Stimulated activated CD8-positive, alpha-beta memory T cell treated with anti-CD3 and anti-CD28 coated beads, Interleukin-7, amount 100 ng/mL, for 24 hours (primary cell): Measurements from ENCODE around the gene HSD17B8.

Experiments used
- DNase-seq: peaks from one replicate; pipeline ENCODE4 v3.0.0-alpha.2; 2020; ENCODE audit warnings: low read depth

HSD17B8 gene

GRCh38 chr6:33241968-33242367, 37.5 kb downstream of the HSD17B8 start:
- DNase-seq: no peak

- no peak for DNase-seq
Measured at GRCh38 chr6:33243476-33243875, 39.0 kb downstream of the HSD17B8 start.

- DNase-seq: peak; percentile 89
Measured at GRCh38 chr6:33247977-33248642, 43.7 kb downstream of the HSD17B8 start.

GRCh38 chr6:33248643-33248931, 44.1 kb downstream of the HSD17B8 start:
- no peak for DNase-seq

GRCh38 chr6:33248932-33249731, 44.7 kb downstream of the HSD17B8 start:
- DNase-seq: peak; percentile 89

- DNase-seq: no peak
Measured at GRCh38 chr6:33249732-33250630, 45.5 kb downstream of the HSD17B8 start.

- DNase-seq: no peak
Measured at GRCh38 chr6:33250731-33251130, 46.3 kb downstream of the HSD17B8 start.

- DNase-seq: no peak
Measured at GRCh38 chr6:33251395-33252012, 47.0 kb downstream of the HSD17B8 start.

GRCh38 chr6:33252759-33253158, 48.3 kb downstream of the HSD17B8 start:
- no peak for DNase-seq

- DNase-seq: no peak
Measured at GRCh38 chr6:33254591-33254990, 50.1 kb downstream of the HSD17B8 start.
